BLaER1 treated with 17β-estradiol and CSF1 and Interleukin-3, amounts not matched to agents 10 nM and 100 nM (cell line): ENCODE results near the gene C19orf67.
A peak's percentile ranks its signal among the peaks of the same experiment; 100 is the strongest.

Experiments used
- H3K27ac ChIP-seq, 11 experiments: shearing (Covaris generic); formaldehyde crosslinking; 2 replicates each; pipeline ENCODE4 v1.8.1; 2022
- H3K27me3 ChIP-seq, 11 experiments: shearing (Covaris generic); formaldehyde crosslinking; 2 replicates each; pipeline ENCODE4 v1.8.1; 2022
- H3K36me3 ChIP-seq, 11 experiments: shearing (Covaris generic); formaldehyde crosslinking; 2 replicates each; pipeline ENCODE4 v1.8.1; 2022
- H3K4me1 ChIP-seq, 10 experiments: shearing (Covaris generic); formaldehyde crosslinking; 2 replicates each; pipeline ENCODE4 v1.8.1; 2022
- H3K4me2 ChIP-seq, 11 experiments: shearing (Covaris generic); formaldehyde crosslinking; 2 replicates each; pipeline ENCODE4 v1.8.1; 2022
- H3K4me3 ChIP-seq, 10 experiments: shearing (Covaris generic); formaldehyde crosslinking; 2 replicates each; pipeline ENCODE4 v1.8.1; 2022
- H3K9ac ChIP-seq, 11 experiments: shearing (Covaris generic); formaldehyde crosslinking; 2 replicates each; pipeline ENCODE4 v1.8.1; 2022
- H3K9me3 ChIP-seq, 11 experiments: shearing (Covaris generic); formaldehyde crosslinking; replicated peaks in 1 of 11; 2 replicates each; pipeline ENCODE4 v1.8.1; 2022
- H4K20me1 ChIP-seq, 11 experiments: shearing (Covaris generic); formaldehyde crosslinking; 2 replicates each; pipeline ENCODE4 v1.8.1; 2022
- Cebpa-rat ChIP-seq, 11 experiments: shearing (Covaris generic); IDR thresholded peaks; 2 replicates each; pipeline ENCODE4 v1.8.1; 2022

The C19orf67 gene

GRCh38 chr19:14093117-14093823, 7.7 kb upstream of the C19orf67 start:
- Histone ChIP-seq H4K20me1 (peaks cover 9 to 25% (median 14%) of the 10 kb centered on the region in 11 experiments; a peak in 19 of 22 replicates), H3K9ac (no peak overlapping the region), H3K4me1 (peaks cover 17 to 23% (median 21%) of the 10 kb centered on the region in 10 experiments), H3K9me3 (peaks cover 11 to 21% (median 15%) of the 10 kb centered on the region in 11 experiments), H3K27me3 (no peaks in the 10 kb centered on the region), H3K4me2 (no peak overlapping the region), H3K27ac (no peak overlapping the region), H3K4me3 (peak overlapping the region in 5 of 10 experiments; percentile 1 to 44 (median 12); a peak in 5 of 20 replicates), H3K36me3 (peaks cover 24 to 62% (median 52%) of the 10 kb centered on the region in 11 experiments)
- no peak for TF ChIP-seq Cebpa-rat (IDR thresholded peaks at IDR 0.05)

GRCh38 chr19:14091813-14092462, 6.4 kb upstream of the C19orf67 start:
- peak overlapping the region; percentile 77 to 92 (median 86) for H3K9ac ChIP-seq

GRCh38 chr19:14091081-14091812, 5.7 kb upstream of the C19orf67 start:
- Histone ChIP-seq H3K4me2 (peak overlapping the region; percentile 87 to 97 (median 95)), H3K27me3 (no peaks in the 10 kb centered on the region), H3K4me3 (peak overlapping the region; percentile 68 to 88 (median 79)), H3K9ac (peak overlapping the region; percentile 77 to 92 (median 86)), H4K20me1 (peaks cover 9 to 28% (median 20%) of the 10 kb centered on the region in 11 experiments; a peak in 19 of 22 replicates), H3K4me1 (peaks cover 22 to 35% (median 26%) of the 10 kb centered on the region in 10 experiments), H3K9me3 (peaks cover 11 to 21% (median 15%) of the 10 kb centered on the region in 11 experiments), H3K36me3 (peaks cover 35 to 62% (median 52%) of the 10 kb centered on the region in 11 experiments), H3K27ac (peak overlapping the region; percentile 77 to 91 (median 86))
- no peak for TF ChIP-seq Cebpa-rat (IDR thresholded peaks at IDR 0.05)

More at GRCh38 chr19:14091813-14092462, 6.4 kb upstream of the C19orf67 start:
- Histone ChIP-seq H3K27me3 (no peaks in the 10 kb centered on the region), H3K4me1 (peaks cover 22 to 34% (median 26%) of the 10 kb centered on the region in 10 experiments), H3K27ac (peak overlapping the region; percentile 77 to 91 (median 86)), H3K9me3 (peaks cover 11 to 21% (median 15%) of the 10 kb centered on the region in 11 experiments), H3K4me2 (peak overlapping the region; percentile 87 to 97 (median 95)), H3K4me3 (peak overlapping the region; percentile 68 to 88 (median 79)), H4K20me1 (peaks cover 9 to 28% (median 20%) of the 10 kb centered on the region in 11 experiments; a peak in 19 of 22 replicates), H3K36me3 (peaks cover 35 to 62% (median 52%) of the 10 kb centered on the region in 11 experiments)
- no peak for TF ChIP-seq Cebpa-rat (IDR thresholded peaks at IDR 0.05)

- peaks cover 22 to 35% (median 26%) of the 10 kb centered on the region in 10 experiments for H3K4me1 ChIP-seq
- peak within 1 kb of the TSS; percentile 68 to 88 (median 79) for H3K4me3 ChIP-seq
- peaks cover 32 to 62% (median 56%) of the 10 kb centered on the region in 11 experiments for H3K36me3 ChIP-seq
- peaks cover 11 to 21% (median 15%) of the 10 kb centered on the region in 11 experiments for H3K9me3 ChIP-seq
- no peak for TF ChIP-seq Cebpa-rat (IDR thresholded peaks at IDR 0.05)
- peaks cover 9 to 32% (median 20%) of the 10 kb centered on the region in 11 experiments; a peak in 19 of 22 replicates for H4K20me1 ChIP-seq
- H3K27ac ChIP-seq: peak within 1 kb of the TSS; percentile 77 to 91 (median 86)
- peak within 1 kb of the TSS; percentile 77 to 92 (median 86) for H3K9ac ChIP-seq
- H3K4me2 ChIP-seq: peak within 1 kb of the TSS; percentile 87 to 97 (median 95)
- H3K27me3 ChIP-seq: no peaks in the 10 kb centered on the region
These were observed 5.0 kb upstream of the C19orf67 start, which contains the start of gene SAMD1 for GRCh38 chr19:14090509-14091080. SAMD1 (minus strand) TSS chr19:14090751.

- Histone ChIP-seq H3K9me3 (peaks cover 11 to 20% (median 15%) of the 10 kb centered on the region in 11 experiments), H3K27me3 (no peaks in the 10 kb centered on the region), H3K9ac (peak overlapping the region; percentile 71 to 84 (median 80)), H3K27ac (peak overlapping the region; percentile 26 to 79 (median 67); a peak in 19 of 22 replicates), H4K20me1 (peaks cover 9 to 37% (median 20%) of the 10 kb centered on the region in 11 experiments; a peak in 19 of 22 replicates), H3K4me1 (peaks cover 22 to 35% (median 26%) of the 10 kb centered on the region in 10 experiments), H3K4me3 (peak overlapping the region; percentile 61 to 84 (median 74)), H3K4me2 (peak overlapping the region; percentile 79 to 95 (median 86)), H3K36me3 (peaks cover 32 to 63% (median 56%) of the 10 kb centered on the region in 11 experiments)
- no peak for TF ChIP-seq Cebpa-rat (IDR thresholded peaks at IDR 0.05)
These were observed 4.3 kb upstream of the C19orf67 start for GRCh38 chr19:14089662-14090508.

GRCh38 chr19:14089412-14089661, 3.8 kb upstream of the C19orf67 start:
- H4K20me1 ChIP-seq: peaks cover 9 to 37% (median 20%) of the 10 kb centered on the region in 11 experiments; a peak in 19 of 22 replicates
- H3K9me3 ChIP-seq: peaks cover 11 to 15% (median 14%) of the 10 kb centered on the region in 11 experiments
- peak overlapping the region; percentile 71 to 84 (median 80) for H3K9ac ChIP-seq
- peak overlapping the region in 8 of 11 experiments; percentile 36 to 79 (median 68); a peak in 12 of 22 replicates for H3K27ac ChIP-seq
- H3K4me3 ChIP-seq: peak overlapping the region; percentile 61 to 84 (median 74)
- H3K4me1 ChIP-seq: peaks cover 22 to 35% (median 26%) of the 10 kb centered on the region in 10 experiments
- H3K27me3 ChIP-seq: no peaks in the 10 kb centered on the region
- TF ChIP-seq Cebpa-rat (IDR thresholded peaks at IDR 0.05): no peak
- H3K36me3 ChIP-seq: peaks cover 32 to 61% (median 53%) of the 10 kb centered on the region in 11 experiments
- H3K4me2 ChIP-seq: peak overlapping the region; percentile 79 to 95 (median 86)

- Histone ChIP-seq H3K27ac (no peak overlapping the region), H3K36me3 (peaks cover 32 to 55% (median 50%) of the 10 kb centered on the region in 11 experiments), H3K4me2 (peak overlapping the region; percentile 79 to 95 (median 86)), H3K9ac (peak overlapping the region in 10 of 11 experiments; percentile 75 to 84 (median 80); a peak in 20 of 22 replicates), H3K27me3 (no peaks in the 10 kb centered on the region), H3K4me1 (peaks cover 22 to 35% (median 27%) of the 10 kb centered on the region in 10 experiments), H4K20me1 (peaks cover 9 to 37% (median 20%) of the 10 kb centered on the region in 11 experiments; a peak in 19 of 22 replicates), H3K9me3 (peaks cover 9% of the 10 kb centered on the region in 11 experiments), H3K4me3 (peak overlapping the region; percentile 61 to 84 (median 74))
- no peak for TF ChIP-seq Cebpa-rat (IDR thresholded peaks at IDR 0.05)
These were observed 3.2 kb upstream of the C19orf67 start for GRCh38 chr19:14088634-14089411.
